HL-60/S4 treated with retinoic acid at 250 ng/mL for 4 days and 3 days (cell line): ENCODE results near the gene C1R.
"Not testable (repeated sequence)": the region's sequence is repeated elsewhere in the genome, so short reads cannot be mapped to it uniquely, and the experiment has no call there.

Experiments
- in situ Hi-C: fragments of 300-500 bp; cut with MboI; formaldehyde crosslinking; loops from 2 replicates; pipeline ENCODE4 v1.7.0; 2022; ENCODE audit warnings: low sequenced_read_pairs

Gene C1R

DNA sequence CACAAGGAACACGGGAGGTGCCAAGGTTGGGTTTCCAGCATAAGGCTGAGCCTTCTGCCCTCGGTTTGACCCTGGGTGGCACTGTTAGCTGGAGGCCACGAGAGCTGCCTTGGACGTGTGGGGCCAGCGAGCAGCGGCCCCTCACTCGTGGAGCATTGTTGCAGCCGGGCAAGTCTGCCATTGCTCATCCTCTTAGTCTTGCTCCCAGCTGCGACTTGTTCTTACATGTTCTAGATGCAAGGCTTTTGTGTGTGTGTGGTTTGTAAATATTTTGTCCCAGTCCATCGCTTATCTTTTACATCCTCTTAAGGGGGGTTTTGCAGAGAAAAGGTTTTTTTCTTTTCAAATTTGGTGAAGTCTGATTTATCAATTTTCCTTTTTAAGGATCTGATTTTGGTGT lies 52.8 kb downstream of the C1R start:
- in situ Hi-C loops = no loop called here

GRCh38 chr12:7038591-7038990 lies 53.7 kb downstream of the C1R start:
- in situ Hi-C loops = no loop called here

DNA sequence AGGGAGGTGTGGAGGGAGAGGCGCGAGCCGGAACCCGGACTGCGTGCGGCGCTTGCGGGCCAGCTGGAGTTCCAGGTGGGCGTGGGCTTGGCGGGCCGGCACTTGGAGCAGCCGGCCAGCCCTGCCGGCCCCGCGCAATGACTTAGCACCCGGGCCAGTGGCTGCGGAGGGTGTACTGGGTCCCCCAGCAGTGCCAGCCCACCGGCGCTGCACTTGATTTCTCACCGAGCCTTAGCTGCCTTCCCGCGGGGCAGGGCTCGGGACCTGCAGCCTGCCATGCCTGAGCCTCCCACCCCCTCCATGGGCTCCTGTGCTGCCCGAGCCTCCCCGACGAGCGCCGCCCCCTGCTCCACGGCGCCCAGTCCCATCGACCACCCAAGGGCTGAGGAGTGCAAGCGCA lies 54.8 kb downstream of the C1R start:
- in situ Hi-C loops = not testable (repeated sequence)

DNA sequence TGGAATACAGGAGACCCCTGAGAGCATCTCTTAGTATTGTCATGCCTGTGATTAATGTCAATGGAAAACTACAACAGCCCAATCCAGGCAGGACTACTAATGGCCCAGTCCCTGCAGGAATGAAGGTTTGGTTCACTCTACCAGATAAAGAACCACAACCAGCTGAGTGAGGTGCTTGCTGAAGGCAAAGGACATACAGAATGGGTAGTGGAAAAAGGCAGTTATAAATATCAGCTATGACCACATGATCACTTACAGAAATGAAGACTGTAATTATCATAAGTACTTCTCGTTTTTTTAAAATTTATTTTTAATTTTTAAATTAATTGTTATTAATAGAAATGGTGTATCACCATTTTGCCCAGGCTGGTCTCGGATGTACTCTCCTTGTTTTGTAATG lies 56.8 kb downstream of the C1R start:
- in situ Hi-C loops = no loop called here

- in situ Hi-C loops = no loop called here
Measured at GRCh38 chr12:7034464-7034863, 57.8 kb downstream of the C1R start.

- in situ Hi-C loops = no loop called here
Measured at GRCh38 chr12:7032990-7033389, 59.3 kb downstream of the C1R start.

DNA sequence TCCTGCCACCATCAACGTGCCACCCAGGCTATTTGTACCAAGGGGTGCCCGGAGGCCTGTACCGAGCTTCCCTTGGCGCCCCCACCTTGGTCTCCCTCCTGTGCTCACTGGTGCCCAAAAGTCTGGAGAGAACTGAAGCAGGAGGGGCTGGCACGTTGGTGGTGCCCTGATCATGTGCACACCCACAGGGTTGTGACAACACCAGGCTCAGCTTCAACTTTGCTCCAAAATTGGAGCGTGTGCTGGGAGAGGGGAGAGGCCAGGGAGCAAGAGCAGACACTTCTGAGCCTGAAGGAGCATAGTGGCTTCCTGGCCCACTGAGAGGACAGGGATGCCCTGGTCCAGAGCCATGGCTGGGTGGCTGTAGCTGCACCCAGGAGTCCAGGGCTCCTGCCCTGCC lies 60.9 kb downstream of the C1R start:
- in situ Hi-C loops = no loop called here
